H1 (cell line): ENCODE measurements around the gene RERE.

ENCODE experiments used
- ASH2L ChIP-seq: fragments of 200-600, 300-600 bp; sonication (generic); IDR thresholded peaks from one replicate; pipeline ENCODE4 v1.7.1; 2017; ENCODE audit warnings: low read length
- CHD1 ChIP-seq: IDR thresholded peaks from 2 replicates; pipeline ENCODE4 v1.6.1; 2012; ENCODE audit warnings: low read depth, low read length, improper control_type of control experiment
- CHD2 ChIP-seq: IDR thresholded peaks from 2 replicates; pipeline ENCODE4 v1.6.1; 2012; ENCODE audit warnings: low read length, improper control_type of control experiment
- POLR2AphosphoS5 ChIP-seq: IDR thresholded peaks from 2 replicates; pipeline ENCODE4 v1.6.1; 2011; ENCODE audit warnings: low read depth, low read length
- TAF1 ChIP-seq: IDR thresholded peaks from 2 replicates; pipeline ENCODE4 v1.6.1; 2011; ENCODE audit warnings: mild to moderate bottlenecking, low read depth, low read length
- TF ChIP-seq, protein P1 (sequence below), 3 experiments: IDR thresholded peaks; 1 replicate in 2 of 3; 2 replicates in 1 of 3; pipeline versions ENCODE4 v1.5.1 to v1.6.1; 2011; ENCODE audit warnings: low read length in 3 of 3, mild to moderate bottlenecking in 3 of 3, inconsistent platforms in 2 of 3, low read depth in 1 of 3, moderate library complexity in 1 of 3; ENCODE audit not compliant: insufficient read depth in 1 of 3; ENCODE audit errors: control extremely low read depth in 1 of 3

- no peak for TF ChIP-seq ASH2L
- TF ChIP-seq, protein P1, sequence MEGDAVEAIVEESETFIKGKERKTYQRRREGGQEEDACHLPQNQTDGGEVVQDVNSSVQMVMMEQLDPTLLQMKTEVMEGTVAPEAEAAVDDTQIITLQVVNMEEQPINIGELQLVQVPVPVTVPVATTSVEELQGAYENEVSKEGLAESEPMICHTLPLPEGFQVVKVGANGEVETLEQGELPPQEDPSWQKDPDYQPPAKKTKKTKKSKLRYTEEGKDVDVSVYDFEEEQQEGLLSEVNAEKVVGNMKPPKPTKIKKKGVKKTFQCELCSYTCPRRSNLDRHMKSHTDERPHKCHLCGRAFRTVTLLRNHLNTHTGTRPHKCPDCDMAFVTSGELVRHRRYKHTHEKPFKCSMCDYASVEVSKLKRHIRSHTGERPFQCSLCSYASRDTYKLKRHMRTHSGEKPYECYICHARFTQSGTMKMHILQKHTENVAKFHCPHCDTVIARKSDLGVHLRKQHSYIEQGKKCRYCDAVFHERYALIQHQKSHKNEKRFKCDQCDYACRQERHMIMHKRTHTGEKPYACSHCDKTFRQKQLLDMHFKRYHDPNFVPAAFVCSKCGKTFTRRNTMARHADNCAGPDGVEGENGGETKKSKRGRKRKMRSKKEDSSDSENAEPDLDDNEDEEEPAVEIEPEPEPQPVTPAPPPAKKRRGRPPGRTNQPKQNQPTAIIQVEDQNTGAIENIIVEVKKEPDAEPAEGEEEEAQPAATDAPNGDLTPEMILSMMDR (IDR thresholded peaks at IDR 0.05; ENCODE audit: control extremely low read depth in 1 of 3, insufficient read depth in 1 of 3, low read depth in 1 of 3, low read length in 3 of 3): no peak
- no peak for TF ChIP-seq POLR2AphosphoS5
- TF ChIP-seq TAF1: no peak
- no peak for TF ChIP-seq CHD1
- no peak for TF ChIP-seq CHD2
These were observed 229.7 kb downstream of the RERE start for GRCh38 chr1:8587784-8588183.
